OCI-M1 (cell line): ENCODE data around the gene ARRB1.

ENCODE experiments used
- DNase-seq: peaks from one replicate; lab custom pipeline; 2025; lab: John Stamatoyannopoulos, UW

ARRB1 gene

DNA sequence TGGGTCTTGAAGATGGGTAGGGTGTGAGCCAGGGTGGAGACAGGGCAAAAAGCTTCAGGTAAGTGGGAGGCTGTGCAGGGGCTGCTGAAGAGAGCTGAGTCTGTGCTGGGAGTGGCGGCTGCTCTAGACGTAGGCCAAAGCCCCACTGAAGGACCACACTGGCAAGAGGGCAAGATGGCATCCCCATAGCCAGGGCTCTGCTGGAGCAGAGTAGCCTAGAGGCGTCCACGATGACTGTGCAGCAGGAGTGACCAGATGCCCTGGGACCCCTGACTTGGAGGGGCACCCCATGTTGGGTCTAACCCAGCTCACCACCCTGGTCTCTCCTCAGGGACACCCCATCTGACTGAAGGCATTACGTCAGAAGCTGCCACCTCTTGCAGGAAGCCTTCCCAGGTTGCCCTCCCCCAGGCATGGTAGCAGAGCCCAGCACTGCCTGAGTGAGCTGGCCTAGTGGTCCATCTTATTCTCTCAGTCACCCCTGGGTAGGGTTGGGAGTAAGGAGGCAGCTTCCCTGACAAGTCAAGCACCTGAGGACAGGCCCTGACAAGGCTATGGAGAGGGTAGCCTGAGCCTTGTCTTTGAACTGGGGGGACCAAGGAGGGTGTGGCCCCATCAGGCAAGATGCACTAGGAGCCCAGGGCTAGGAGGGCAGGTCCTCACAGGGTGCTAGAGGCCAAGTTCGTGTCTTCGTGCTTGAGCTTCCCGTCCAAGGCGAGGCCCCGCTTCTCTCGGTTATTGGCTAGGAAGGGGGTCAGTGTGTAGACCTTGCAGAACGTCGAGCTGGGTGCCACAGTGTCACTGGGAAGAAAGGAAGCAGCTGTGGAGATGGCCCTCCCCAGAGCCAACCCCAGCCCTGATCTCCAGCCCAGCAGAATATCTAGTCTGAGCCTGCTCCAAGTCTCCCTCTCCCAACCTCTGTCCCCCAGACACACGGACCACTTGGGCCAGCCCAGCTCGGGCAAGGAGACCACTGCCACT is 77.8 kb downstream of the ARRB1 start:
- DNase-seq, result no peak

DNA sequence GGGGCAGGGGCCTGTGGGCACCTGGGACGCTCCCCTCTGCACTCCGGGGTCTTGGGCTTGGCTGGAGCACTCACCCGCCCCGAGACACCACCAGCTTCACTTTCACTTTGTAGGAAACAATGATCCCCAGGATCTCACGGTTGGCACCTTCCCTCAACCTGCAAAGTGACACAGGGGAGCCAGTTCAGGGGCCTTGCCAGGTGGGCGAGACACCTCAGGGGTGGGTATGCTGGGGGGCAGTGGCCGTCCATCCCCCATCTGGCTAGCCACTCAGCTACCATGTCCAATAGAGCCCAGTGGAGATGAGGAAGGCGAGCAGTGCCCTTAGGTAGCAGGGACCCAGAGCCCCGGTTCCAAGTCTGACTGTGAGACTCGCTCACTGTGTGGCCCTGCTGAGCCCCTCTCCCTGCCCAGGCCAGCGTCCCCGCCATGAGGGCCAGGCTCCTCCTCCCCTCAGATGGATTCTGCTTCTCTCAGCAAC is 78.6 kb downstream of the ARRB1 start:
- DNase-seq, result no peak

DNA sequence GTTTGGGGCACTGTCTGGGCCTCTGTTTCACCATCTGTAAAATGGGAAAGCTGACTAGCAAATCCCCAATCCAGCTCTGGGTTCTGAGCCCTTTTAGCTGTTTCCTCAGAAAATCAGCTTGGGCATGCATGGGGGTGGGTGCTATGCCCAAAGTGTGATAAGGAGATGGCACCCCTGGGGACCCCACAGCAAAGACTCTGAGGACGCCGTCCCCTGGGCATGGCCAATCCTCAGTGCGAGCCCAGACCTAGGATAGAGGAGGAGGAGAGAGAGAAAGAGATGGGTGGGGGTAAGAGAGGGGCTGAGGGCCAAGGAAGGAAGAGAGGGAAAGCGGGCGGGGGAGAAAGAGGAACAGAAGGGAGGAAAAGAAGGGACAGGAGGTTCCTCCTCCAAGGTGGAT is 79.1 kb downstream of the ARRB1 start:
- no peak for DNase-seq

DNA sequence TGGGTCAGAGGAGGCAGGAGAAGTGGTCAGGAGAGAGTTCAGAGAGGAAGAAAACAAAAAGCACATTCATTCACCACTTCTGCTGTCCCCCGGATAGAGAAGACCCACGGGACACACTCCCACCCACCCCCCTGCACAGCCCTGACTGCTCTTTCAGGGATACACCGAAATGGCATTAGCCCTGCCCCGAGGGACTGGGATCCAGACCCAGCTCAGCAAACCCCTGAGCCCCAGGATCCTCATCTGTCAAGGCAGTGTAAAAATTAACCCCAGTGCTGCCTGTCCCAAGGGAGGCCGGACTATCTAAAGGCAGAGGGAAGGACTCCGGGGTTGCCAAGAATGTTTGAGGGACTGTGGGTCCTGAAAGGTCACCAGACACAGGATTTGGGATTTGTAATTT is 79.7 kb downstream of the ARRB1 start:
- no peak for DNase-seq

DNA sequence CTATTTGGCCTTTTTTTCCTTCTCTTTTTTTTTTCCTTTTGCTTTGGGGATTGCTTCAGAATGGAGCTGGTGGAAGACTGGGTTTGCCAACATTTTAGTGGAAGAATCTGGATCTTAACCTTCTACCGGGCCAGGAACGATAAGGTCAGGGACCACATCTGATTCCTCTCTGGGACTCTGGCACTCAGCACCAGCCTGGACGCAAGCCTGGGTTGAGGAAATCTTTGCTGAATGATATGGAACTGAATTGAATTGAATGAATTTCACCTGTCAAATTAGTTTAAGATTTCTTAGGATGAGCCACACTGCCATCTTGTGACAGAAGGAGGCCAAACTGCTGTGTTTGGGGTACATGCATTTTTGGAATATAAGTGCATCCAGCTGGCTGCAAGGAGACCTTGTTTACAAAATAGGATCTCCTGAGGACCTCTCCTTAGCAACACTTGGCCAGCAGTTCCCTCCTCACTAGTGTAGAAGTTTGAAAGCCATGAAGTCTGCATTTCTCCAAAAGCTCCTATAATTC is 80.5 kb downstream of the ARRB1 start:
- peak; percentile 73 for DNase-seq

DNA sequence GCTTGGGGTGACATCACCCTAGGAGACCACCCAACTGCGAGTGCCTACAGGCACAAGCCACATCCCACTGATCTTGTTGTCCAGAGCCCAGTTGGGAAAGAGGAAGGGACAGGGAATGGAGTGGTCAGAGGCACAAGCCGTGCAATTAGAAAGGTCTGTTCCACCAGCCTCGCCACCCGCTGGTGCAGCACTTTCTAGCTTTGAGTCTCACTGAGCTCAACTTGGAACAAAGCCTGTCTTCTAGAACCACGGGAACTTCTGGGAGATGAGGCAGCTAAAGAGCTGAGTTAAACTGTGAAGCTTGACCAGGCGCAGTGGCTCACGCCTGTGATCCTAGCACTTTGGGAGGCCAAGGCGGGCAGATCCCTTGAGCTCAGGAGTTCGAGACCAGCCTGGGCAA is 81.6 kb downstream of the ARRB1 start:
- DNase-seq, result no peak

DNA sequence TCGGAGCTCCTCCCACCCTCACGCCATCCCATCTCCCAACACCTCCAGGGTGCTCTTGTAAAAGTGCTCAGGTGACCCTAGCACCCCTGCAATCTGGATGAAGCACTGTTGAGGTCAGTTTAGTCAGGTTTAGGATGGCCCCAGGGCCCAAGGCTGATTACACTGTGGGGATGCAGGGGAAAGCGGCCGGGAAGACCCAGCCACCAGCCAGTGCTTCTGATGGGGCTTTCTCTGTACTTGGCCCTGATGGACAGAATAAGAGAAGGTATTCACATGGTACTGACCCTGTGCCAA is 82.1 kb downstream of the ARRB1 start:
- DNase-seq, result no peak

DNA sequence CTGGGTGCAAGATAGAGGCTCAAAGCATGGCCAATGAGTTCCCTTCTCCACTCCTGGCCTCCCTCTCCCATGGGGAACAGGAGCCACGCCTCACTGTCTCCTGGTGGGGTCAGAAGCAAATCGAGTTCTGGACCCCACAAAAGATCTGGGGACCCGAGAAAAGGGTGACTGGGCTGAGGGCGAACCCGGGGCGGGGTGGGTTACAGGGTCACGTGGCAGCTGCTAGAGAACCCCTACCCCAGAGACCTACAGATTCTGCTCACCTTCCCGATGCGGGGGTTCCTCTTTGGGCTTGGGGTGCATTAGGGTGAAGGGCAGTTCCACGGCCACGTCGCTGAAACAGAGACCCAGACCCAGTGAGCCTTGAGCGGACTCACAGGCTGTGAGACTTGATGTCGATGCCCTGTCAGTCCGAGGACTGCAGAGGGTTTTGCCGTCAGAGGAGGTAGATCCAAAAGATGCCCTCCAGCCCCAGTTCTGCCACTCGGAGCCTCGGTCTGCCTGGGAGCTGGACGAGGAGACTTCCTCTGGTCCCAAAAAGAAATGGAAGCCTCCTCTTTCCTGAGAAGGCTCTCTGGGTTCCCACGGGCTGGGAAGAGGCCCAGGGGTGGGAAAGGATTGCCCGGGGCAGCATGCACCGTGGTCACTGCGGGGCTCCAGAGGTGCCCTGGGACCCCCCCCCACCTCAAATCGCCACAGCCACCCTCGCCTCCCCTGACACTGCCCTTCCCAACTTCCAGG is 82.7 kb downstream of the ARRB1 start:
- DNase-seq, result no peak

DNA sequence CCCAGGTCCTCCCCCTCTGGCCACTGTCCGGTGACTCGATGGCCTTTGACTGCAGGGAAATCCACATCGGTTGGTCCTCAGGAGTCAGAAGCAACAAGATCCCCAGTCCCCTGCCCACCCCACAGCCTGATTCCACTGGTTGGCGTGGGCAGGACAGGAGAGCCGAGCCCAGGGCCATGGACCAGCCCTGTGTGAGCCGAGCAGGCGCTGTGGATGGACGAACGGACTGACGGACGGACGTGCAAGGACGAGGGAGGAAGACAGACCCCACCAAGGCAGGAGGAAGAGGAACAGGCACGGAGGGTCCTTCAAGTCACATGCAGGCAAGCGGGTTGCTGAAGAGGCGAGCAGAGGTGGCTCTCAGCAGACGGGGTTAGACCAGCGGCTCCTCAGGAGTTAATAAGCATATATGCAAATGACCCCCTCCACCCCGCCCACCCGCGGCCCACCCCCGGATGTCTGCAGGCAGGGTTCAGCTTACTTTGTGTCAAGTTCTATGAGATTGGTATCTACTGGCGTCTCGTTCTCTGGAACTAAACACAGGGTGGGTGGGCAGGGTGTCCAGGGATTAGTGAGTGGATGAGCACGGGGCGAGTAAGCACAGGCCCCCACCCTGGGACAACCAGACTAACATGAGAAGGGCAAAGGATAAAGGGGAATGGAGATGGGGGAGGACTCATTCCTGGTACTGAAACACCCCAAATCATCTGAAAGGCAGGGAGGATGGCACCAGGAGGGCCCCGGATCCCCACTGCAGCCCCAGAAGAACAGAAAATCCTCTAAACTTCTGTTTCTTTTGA is 84.1 kb downstream of the ARRB1 start:
- DNase-seq, result no peak

DNA sequence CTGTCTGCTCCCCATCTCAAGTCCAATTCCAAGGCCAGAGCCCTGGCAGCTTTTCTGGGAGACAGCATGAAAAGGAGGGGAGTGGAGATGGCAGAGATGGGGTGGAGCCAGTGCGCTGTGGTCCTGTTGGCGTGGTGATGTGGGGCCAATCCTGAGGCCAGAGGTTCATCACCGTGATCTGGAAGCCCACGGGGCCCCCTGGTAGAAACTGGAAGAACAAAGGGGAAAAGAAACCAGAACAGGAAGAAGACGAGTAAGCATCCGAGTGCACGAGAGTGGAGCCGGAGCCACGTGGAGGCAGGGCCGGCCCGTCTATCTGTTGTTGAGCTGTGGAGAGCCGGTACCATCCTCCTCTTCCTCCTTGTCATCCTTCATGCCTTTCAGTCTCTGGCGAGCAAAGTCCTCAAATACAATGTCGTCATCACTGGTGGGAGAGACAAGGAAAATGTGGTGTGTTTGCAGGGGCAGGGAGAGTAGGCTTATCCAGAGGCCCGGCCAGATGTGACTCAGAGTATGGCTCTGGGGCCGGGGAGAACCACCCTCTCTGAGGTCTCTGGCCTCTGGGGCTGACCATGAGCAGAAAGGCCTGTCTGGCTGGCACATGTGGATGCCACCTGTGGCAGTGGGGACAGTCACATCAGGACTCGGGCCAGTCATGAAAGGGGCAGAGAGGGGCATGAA is 85.5 kb downstream of the ARRB1 start:
- no peak for DNase-seq

DNA sequence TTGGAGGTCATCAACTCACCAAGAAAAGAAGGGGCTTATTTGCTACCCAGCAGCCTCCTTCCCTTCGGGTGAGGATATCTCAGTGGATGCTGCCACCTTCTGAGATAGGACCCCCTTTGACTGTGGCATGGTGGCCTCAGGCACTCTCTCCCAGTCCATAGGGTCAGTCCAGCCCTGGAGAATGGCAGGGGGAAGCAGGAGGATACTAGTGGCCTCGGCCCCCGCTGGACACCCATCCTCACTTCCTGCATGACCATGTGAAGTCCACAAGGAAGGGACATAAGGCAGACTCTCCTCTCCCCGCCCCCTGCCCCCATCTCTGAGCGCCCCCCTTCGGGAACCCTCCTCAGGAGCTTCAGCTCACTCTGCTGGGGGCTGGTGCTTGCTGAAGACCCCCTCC is 86.5 kb downstream of the ARRB1 start:
- DNase-seq, result no peak

DNA sequence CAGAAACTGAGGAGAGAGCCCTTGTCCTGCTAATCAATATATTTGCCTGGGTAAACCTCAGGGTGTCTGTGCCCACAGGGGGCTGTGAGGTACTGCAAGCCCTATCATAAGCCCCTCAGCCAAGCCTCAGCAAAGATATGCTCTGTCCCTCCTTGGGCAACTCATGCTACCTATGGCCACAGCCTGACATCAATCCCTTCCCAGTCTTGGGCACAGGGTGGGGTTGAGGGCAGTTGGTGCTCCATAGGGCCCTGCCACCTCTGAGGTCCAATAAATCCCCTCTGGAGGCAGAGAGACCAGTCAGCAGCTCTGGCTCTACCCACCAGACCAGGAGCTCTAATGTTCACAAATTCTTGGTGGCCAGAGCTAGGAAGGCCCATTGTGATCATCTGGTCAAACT is 87.1 kb downstream of the ARRB1 start:
- no peak for DNase-seq

DNA sequence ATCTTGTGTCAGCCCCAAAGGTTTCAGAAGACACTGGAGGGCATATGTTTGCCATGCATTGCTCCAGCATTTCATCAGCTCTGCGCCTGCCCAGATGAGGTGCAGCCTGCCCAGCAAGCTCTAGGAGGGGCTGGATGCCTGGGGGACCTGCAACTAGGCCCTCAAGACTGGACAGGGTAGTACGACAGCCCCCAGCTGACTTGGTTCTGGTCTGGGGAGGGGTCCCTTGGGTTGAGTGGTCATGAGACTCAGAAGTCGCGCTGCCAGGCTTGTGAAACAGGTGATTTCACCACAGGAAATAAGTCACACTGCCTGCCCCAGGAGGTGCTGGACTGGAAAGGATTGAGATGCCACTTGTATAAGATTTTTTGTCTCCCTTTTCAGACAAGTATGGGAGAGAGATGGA is 87.5 kb downstream of the ARRB1 start:
- DNase-seq, result no peak

DNA sequence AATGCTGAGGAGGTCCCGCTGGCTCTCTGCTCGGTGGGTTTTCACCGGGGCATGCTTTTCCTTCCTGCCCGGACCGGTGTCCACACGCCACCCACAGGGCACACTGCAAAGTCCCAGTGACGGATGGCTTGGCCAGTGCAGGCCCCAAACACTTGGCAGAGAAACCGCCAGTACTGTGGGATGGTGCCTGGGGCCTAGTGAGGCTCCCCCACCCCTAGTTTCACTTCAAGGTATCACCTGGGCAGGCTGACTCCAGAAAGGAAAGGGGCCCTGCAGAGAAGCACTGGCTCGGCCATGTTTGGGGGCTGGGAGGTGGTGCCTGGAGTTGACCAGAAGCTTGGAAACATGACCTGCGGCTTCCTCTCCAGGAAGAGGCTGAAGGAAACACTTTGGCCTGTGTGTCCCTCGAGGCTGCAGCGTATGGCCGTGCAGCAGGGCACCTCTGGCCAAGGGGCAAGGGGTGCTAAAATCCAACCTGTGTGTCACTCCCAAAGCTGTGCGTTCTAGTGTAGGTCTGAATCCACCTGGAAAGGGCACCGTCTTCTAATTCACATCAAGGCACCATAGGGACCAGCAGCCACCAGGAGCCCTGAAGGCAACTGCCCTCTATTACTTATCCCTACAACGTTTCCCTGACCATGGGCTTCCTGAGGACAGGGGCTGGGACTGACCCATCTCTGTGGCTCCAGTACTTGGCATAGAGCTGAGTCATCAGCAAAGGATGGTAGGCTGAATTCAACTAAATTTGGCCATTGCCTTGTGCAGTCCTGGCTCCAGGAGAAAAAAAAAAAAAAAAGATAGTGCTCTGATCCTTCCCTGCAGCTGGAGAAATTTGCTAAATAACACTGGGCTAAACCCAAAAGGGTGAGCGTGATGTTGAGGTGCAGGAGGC is 88.3 kb downstream of the ARRB1 start:
- DNase-seq, result no peak

DNA sequence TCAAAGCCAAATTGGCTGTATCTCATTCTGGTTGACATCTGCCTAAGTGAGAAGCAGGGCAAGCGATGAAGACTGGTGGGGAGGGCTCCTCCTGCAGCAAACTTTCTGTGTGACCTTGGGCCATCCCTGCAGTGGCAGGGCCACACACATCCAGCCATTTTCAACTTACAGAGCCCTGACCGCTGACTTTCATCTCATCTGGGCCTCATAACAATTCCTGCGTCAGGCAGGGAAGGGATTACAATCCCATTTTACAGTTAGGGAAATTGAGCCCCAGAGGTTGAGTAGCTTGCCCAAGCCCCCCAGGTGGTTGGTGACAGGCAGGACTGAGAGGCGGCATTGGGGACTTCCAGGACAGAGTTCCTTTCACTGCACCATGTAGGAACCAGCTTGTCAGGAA is 89.0 kb downstream of the ARRB1 start:
- DNase-seq, result no peak

DNA sequence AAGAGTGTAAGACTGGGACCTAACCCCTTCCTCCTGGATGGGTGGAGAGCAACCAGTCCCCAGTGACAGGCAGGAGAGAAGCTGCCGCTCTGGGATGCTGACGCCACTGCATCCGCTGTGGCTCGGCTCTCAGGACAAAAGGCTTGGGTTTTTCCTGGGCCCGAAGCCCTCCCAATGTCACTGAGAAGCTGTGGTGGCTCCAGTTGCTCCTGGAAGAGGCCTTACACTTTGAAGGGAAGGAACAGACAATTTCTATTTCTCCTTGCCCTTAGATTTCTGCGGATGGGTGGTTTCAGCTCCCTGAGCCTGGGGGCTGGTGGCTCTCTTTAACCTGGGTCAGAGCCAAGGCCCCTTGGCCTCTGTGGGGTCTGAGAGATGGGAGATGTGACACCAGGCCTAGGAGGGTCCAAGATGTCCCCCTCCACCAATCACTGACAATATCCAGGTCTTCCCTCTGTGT is 89.5 kb downstream of the ARRB1 start:
- no peak for DNase-seq

DNA sequence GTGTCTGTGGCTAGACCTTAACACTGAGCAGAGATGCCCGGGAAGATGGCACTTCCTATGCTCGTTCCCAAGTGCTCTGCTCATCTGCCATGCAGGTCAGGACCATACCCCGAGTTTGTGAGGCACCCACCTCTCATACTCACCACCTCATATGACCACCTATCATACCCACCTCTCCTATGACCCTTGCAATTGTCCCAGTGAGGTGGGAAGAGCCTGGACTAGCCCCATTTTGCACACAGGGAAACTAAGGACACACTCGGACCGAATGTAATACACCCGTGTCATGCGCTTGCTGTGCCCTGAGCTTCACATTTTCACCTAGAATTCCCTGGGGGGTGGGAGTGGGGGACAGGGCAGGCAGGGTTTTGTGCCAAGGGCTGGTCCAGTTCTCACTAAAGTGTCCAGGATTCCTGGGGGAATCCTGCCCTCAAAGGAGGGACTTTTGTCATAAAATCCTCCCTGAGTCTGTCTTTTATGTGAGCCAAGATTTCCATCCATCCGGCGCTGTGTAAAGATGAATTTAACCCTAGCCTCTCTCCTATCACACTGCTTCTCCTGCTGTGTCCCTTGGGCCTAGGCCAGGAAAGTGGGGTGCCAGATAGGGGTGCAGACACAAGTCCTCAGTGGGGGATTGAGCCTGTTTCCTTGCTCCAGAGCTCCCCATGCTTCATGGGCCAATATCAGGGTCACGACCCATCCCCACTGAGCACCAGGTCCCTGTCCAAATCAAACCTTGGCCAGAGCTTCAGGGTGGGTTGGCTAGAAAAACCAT is 90.9 kb downstream of the ARRB1 start:
- no peak for DNase-seq

DNA sequence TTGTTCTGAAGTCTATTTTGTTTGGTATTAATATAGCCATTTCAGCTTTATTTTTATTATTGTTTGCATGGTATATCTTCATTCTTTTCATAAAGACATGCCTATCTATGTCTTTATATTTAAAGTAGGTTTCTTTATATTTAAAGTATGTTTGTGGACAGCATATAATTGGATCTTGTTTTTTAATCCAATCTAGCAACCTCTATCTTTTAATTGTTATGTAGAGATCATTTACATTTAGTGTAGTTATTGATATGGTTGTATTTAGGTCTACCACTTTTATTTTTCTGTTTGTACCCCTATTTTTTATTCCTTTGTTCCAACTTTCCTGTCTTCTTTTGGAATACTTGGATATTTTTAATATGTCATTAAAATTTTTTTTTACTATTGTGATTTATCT is 97.1 kb downstream of the ARRB1 start:
- no peak for DNase-seq

DNA sequence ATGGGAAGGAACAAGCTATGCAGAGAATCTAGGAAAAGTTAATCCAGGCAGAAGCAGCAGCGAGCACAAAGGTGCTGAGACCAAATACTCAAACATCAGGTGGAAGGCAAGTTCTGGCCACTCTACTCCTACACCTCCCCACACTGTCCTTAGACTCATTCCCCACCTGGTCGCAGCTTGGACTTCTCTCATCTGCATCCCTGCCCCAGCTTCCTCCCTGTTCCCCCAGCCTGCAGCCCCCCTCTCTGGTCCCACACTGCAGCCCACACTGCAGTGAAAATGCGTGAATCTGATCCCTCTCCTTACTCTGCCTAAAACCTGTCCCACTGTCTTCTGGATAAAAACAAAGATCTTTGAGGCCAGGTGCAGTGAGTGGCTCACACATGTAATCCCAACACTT is 101.8 kb downstream of the ARRB1 start:
- no peak for DNase-seq

DNA sequence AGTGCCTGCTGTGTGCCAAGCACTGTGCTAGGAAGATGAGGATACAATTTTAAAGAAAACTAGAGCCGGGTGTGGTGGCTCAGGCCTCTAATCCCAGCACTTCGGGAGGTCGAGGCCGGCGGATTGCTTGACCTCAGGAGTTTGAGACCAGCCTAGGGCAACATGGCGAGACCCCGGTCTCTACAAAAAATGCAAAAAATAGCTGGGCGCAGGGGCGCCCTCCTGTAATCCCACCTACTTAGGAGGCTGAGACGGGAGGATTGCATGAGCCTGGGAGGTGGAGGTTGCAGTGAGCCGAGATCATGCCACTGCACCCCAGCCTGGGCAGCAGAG is 102.6 kb downstream of the ARRB1 start:
- DNase-seq, result no peak
